ENCODE data around the gene KCNG4.
A peak's percentile ranks its signal among the peaks of the same experiment; 100 is the strongest.

Gene KCNG4

GRCh38 chr16:84180519-84181140 lies 59.2 kb downstream of the KCNG4 start:
- ATAC-seq = no peak

GRCh38 chr16:84179612-84180320 lies 60.0 kb downstream of the KCNG4 start:
- ATAC-seq = no peak

GRCh38 chr16:84178892-84179611 lies 60.8 kb downstream of the KCNG4 start:
- no peak for ATAC-seq

GRCh38 chr16:84178146-84178765 lies 61.6 kb downstream of the KCNG4 start:
- ATAC-seq = no peak

GRCh38 chr16:84177741-84178073 lies 62.1 kb downstream of the KCNG4 start:
- peak in 1 of 2 donors; percentile 39 for ATAC-seq

GRCh38 chr16:84176192-84177053 lies 63.4 kb downstream of the KCNG4 start:
- ATAC-seq = no peak

GRCh38 chr16:84175350-84176081 lies 64.3 kb downstream of the KCNG4 start:
- peak; percentile 82 to 84 for ATAC-seq

- ATAC-seq = no peak
Measured at GRCh38 chr16:84174396-84174795, 65.4 kb downstream of the KCNG4 start.

GRCh38 chr16:84169765-84170310 lies 70.0 kb downstream of the KCNG4 start:
- ATAC-seq = no peak
